ENCODE results near the gene HS1BP3. TPM values are rescaled to one million over a fixed set of nuclear protein-coding genes. Genes with fewer than 3 reads are reported as not detected.

HS1BP3 gene
- total and polyA plus RNA-seq, 8 donors: 13.8 to 105 (median 23.3) TPM

DNA sequence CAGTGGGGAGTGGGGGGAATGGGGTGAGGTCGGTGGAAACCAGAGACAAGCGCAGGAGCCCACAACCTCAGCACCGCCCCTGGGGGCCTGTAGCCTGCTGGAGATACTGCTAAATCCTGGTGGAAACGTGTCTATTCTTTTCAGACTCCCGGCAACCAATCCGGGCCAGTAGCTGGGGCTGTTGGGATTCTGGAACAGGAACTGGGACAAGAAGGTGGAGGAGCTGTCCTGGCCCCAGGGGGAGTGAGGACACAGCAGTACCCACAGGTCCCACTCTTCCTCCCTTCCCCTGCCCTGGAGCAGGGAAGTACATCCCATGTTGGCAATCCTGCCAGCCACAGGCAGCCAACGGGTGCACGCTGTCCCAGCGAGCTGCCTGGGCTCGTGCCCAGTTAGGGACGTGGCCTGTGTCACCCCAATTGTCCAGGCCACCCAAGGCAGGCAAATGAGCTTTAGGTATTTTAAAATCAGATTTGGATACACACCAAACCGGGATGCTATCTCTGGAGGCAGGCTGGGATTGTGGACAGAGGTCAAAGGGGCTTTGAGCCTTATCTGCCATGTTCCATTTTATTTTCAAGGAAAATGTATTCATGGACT is 51.8 kb downstream of the HS1BP3 start:
- Histone ChIP-seq H3K9me3 (no peaks in the 10 kb centered on the region), H3K36me3 (no peaks in the 10 kb centered on the region), H3K27me3 (no peaks in the 10 kb centered on the region), H3K4me1 (peaks cover 43 to 65% (median 60%) of the 10 kb centered on the region in 4 donors), H3K27ac (peak overlapping the region; percentile 62 to 83 (median 68)), H3K4me3 (no peak overlapping the region)
- DNase-seq: peak in 1 of 2 donors; percentile 90
- TF ChIP-seq POLR2A (IDR thresholded peaks at IDR 0.05): no peak
- TF ChIP-seq EP300 (IDR thresholded peaks at IDR 0.05): peak; percentile 83
- peak; percentile 29 to 78 (median 53) for TF ChIP-seq POLR2AphosphoS5 (IDR thresholded peaks at IDR 0.05)
- TF ChIP-seq, protein P1, sequence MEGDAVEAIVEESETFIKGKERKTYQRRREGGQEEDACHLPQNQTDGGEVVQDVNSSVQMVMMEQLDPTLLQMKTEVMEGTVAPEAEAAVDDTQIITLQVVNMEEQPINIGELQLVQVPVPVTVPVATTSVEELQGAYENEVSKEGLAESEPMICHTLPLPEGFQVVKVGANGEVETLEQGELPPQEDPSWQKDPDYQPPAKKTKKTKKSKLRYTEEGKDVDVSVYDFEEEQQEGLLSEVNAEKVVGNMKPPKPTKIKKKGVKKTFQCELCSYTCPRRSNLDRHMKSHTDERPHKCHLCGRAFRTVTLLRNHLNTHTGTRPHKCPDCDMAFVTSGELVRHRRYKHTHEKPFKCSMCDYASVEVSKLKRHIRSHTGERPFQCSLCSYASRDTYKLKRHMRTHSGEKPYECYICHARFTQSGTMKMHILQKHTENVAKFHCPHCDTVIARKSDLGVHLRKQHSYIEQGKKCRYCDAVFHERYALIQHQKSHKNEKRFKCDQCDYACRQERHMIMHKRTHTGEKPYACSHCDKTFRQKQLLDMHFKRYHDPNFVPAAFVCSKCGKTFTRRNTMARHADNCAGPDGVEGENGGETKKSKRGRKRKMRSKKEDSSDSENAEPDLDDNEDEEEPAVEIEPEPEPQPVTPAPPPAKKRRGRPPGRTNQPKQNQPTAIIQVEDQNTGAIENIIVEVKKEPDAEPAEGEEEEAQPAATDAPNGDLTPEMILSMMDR (IDR thresholded peaks at IDR 0.05): no peak
- intact Hi-C loops (cut with DNase I; ENCODE audit: low total_unique reads): no loop called here
- WGBS, 5 donors: 26 to 63% (median 41%) methylated on average over 12 of the region's 12 CpGs

GRCh38 chr2:20597860-20598183 is 53.1 kb downstream of the HS1BP3 start:
- peak overlapping the region; percentile 62 to 83 (median 79) for H3K27ac ChIP-seq
- peaks cover 53 to 77% (median 70%) of the 10 kb centered on the region in 4 donors for H3K4me1 ChIP-seq
- no peak overlapping the region for H3K4me3 ChIP-seq
- 92 to 96% (median 94%) methylated on average over 6 of the region's 6 CpGs for WGBS, 5 donors
- no peaks in the 10 kb centered on the region for H3K9me3 ChIP-seq
- DNase-seq: no peak
- no peak for TF ChIP-seq EP300 (IDR thresholded peaks at IDR 0.05)
- TF ChIP-seq, protein P1 (IDR thresholded peaks at IDR 0.05): no peak
- TF ChIP-seq POLR2AphosphoS5 (IDR thresholded peaks at IDR 0.05): no peak
- TF ChIP-seq POLR2A (IDR thresholded peaks at IDR 0.05): no peak
- no peaks in the 10 kb centered on the region for H3K27me3 ChIP-seq
- intact Hi-C loops (cut with DNase I; ENCODE audit: low total_unique reads): no loop called here
- no peaks in the 10 kb centered on the region for H3K36me3 ChIP-seq

DNA sequence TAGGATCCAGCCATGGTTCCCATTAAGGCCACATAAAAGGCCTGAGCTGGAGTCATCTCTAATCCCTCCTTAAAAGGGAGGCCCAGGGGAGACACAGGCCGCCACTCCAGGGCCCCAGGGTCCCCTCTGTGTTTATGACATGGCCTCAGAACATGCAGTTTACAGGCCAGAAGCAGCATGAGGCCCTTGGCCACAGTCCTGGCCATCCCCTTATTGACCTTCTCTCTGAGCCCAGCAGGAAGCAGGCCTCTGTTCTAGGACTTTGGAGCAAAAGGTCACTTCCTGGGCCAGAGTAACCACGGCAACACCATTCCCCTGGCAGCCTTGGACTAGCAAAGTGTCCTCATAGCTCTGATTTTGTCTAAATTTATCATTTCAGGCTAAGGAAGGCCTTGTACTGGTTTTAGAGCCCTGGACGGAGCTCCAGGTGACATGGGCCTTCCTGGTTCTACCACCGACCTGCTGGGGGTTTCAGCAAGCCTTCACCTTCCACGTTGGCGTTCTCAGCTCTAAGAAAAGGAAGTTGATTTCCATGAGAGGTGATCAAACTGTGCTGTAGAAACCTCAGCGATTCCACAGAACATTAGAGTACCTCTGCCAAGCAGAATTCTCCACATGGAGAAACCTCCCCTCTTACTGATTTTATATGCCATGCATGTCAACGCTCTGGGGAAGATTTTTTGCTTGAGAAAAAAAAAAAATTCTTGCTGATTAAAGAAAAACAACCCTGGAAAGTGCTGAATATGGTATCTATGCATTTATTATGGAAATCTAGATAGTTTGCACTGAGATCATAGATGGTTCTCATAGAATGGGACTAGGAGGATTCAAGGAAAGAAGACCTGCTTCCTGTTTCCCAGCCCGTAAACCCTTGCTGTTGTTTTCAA is 53.7 kb downstream of the HS1BP3 start:
- peaks cover 53 to 83% (median 73%) of the 10 kb centered on the region in 4 donors for H3K4me1 ChIP-seq
- intact Hi-C loops (cut with DNase I; ENCODE audit: low total_unique reads): no loop called here

More for the DNA sequence above, 53.7 kb downstream of the HS1BP3 start:
- Histone ChIP-seq H3K36me3 (no peaks in the 10 kb centered on the region), H3K4me3 (no peak overlapping the region), H3K9me3 (no peaks in the 10 kb centered on the region), H3K27me3 (no peaks in the 10 kb centered on the region), H3K27ac (peak overlapping the region; percentile 62 to 83 (median 79))
- TF ChIP-seq EP300 (IDR thresholded peaks at IDR 0.05) (peak; percentile 80), POLR2AphosphoS5 (IDR thresholded peaks at IDR 0.05) (peak; percentile 65 to 83 (median 82)), POLR2A (IDR thresholded peaks at IDR 0.05) (no peak)
- TF ChIP-seq, protein P1 (IDR thresholded peaks at IDR 0.05): no peak
- DNase-seq: peak; percentile 71 to 76
- 52 to 66% (median 62%) methylated on average over 8 to 9 of the region's 9 CpGs for WGBS, 5 donors
